NCI-H2029 treated with DMSO at 0.1 percent for 48 hours (cell line): Measurements from ENCODE around the gene LYZL2.
"Not testable (repeated sequence)": the region's sequence is repeated elsewhere in the genome, so short reads cannot be mapped to it uniquely, and the experiment has no call there.

ENCODE experiments used
- DNase-seq: peaks from one replicate; lab custom pipeline; 2025; lab: John Stamatoyannopoulos, UW

The LYZL2 gene

DNA sequence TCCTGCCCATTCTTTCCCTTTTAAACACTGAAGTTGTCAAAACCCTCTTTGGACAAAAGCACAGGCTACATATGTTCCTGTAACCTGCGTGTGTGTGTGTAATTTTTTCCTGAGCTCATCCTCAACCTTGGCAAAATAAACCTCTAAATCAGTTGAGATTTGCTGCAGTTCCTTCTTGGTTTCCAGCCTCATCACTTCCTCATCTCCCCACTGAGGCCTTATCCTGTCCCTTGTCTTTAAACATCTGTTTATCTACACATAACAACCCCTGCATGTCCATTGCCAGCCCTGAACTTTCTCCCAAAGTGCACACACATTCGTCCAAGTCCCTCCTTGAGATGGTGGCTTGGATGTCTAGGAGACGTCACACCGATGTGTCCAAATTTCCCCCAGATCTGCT, 35.5 kb downstream of the LYZL2 start:
- no peak for DNase-seq

DNA sequence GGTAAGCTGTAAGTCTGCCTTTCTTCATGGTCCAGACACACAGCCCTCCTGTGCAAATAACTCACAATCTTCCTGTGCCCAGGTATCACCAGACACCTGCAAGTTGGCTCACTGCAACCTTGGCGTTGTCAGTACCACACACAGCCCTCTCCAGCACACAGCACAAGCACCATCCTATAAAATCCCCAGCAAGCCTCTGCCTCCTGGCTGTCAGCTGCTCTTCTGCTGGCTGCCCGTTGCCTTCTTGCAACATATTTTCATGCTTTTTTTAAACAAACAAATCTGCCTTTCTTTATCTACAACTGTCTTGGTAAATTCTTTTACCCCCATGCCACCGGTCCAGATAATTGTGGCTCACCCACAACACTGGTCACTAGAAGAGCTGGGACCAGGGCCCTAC, 36.8 kb downstream of the LYZL2 start:
- not testable (repeated sequence) for DNase-seq

- no peak for DNase-seq
Measured at GRCh38 chr10:30591249-30591670, 38.3 kb downstream of the LYZL2 start.

DNA sequence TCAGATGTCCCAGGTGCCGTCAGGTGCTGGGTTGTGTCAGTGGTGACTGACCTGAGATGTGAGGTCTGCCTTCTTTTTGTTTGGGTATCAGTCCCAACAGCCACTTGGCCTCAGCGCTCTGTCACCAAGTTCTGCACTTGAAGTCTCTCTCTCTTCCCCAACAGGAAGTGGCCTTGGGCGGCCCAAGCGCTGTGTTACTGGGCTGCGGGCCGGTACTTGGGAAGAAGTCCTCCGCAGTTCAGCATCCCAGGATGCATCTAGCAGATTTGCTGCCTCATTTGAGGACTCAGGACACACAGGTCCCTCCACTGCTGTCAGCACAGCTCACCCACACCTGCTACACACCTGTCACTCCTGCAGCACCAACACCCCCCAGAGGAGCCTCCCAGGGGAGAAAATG, 40.1 kb downstream of the LYZL2 start:
- DNase-seq: no peak

- DNase-seq: no peak
Measured at GRCh38 chr10:30587522-30588031, 42.0 kb downstream of the LYZL2 start.

- DNase-seq: no peak
Measured at GRCh38 chr10:30586828-30587227, 42.7 kb downstream of the LYZL2 start.

DNA sequence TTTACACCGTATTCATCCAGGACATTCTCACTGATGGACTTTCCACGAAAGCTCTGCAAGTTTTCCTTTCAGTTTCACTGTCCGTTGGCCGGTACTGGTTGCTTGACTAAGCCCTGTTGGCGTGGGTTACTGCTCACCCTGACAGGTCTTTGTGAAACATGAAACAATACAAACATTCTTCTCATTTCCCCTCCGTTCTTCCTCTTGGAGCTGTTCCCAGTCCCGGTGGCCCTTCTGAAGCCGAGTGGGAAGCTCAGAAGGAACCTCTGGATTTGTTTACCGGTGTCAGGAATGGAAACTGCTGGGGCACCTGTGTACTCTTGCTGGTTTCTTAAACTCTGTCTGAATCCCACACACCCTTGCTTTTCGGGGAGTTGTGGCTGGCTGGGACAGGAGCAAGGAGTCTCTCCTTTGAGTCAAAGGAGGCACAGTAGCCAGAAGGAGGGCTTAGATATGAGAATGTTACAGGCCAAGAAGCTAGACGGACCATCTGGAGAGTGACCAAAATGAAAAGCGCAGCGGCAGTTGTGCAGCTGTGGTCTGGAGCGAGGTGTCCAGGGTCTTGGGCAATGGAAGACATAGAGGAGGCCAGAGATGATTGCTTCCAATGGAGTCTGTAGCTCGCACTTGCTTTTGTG, 45.7 kb downstream of the LYZL2 start:
- peak; percentile 70 for DNase-seq

DNA sequence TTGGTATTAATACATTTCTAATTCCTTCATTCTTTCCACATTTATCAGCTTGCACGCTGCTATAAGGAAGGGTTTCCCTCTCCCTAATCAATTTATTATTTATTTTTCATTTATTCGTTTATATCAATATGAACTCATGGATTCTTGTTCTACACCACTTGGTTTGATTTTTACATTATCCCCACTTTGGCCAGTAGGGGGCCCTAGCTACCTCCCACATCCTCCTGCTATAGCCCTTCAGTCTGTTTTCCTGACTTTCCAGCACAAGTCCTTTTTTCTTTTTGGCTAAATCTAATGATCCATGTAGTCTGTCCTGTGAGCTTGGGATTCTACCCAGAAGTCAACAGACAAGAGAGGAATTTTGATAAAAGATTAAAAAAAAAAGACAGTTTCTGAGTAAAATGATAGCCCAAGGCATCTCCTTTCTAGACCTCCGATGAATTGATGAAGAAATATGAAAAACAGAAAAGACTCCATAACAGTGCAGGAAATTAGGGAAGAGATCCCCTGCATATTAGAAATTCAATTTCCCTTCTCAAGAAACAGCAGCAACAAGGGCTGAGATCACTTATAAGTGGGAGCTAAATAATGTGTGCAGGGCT, 47.7 kb downstream of the LYZL2 start:
- peak; percentile 30 for DNase-seq

GRCh38 chr10:30580676-30581075, 48.9 kb downstream of the LYZL2 start:
- no peak for DNase-seq

GRCh38 chr10:30580241-30580640, 49.3 kb downstream of the LYZL2 start:
- DNase-seq: no peak

DNA sequence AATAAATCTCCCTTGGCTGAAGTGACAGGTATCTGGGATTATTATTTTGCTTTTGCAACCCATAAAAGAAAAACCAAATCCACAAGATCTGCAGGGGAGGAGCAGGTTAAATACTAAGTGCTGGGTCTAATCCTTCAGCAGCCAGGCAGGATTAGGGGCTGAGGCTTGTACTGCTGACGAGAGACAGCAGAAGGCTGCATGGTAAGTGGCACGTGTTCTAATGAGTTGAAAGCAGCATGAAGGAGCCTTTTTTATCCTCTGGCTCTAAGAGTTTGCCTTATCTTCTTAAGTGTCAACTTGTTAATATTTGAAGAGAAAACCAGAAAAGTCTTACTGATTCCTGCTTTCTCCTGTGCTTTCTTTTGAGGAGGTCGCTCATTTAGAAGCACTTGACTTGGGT, 50.0 kb downstream of the LYZL2 start:
- no peak for DNase-seq

GRCh38 chr10:30577048-30577447, 52.5 kb downstream of the LYZL2 start:
- no peak for DNase-seq

DNA sequence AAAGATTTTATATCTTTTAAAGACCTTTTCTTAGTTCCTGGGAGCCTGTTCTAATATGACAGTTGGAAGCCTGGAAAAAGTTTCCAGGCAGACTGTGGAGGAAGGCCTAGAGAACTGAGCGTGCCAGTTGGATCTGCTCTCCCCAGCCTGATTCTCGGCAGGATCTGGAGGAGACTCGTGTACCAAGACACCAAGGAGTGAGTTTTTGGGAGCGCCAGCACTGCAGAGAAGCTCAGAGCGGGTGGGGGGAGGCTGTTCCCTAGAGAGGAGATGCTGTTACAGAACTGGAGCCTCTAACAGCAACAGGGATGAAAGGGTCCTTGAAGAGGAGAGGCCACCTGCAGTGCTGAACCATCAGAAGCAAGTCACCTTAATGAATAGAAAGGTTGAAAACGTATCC, 52.9 kb downstream of the LYZL2 start:
- no peak for DNase-seq

DNA sequence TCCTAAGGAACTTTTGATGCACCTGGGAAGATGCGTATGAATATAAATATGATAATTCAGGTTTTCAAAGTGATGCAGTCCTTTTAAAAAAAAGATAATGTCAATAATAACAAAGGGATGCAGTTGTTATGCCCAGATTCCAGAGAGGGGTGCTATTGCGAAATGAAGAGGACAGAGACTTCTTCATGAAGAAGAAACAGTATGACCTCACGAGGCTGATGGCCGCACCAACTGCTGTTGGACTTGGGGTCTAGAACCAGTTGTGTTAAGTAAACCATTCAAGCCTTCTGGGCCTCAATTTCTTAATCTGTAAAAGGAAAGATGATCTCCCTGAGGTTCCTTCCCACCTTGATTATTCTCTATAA, 55.1 kb downstream of the LYZL2 start:
- no peak for DNase-seq

- no peak for DNase-seq
Measured at GRCh38 chr10:30573721-30574431, 55.7 kb downstream of the LYZL2 start.

DNA sequence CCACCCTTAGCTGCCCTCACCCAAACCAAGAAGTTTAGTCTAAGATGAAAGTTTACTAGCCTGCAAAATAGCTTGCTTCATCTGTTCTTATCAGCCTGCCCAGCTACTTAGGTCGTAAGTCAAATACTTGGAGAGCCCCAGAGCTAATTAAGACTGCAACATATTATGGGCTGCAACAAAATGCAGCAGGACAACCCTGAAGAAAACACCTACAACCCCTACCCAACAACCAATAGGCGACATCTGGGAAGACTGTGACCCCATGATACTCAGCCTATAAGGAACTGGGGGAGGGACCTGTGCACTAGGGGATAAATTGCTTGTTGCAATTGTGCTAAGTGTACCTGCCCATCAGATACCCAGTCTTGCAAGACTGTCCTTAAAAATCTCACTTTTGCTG, 64.1 kb downstream of the LYZL2 start:
- no peak for DNase-seq

DNA sequence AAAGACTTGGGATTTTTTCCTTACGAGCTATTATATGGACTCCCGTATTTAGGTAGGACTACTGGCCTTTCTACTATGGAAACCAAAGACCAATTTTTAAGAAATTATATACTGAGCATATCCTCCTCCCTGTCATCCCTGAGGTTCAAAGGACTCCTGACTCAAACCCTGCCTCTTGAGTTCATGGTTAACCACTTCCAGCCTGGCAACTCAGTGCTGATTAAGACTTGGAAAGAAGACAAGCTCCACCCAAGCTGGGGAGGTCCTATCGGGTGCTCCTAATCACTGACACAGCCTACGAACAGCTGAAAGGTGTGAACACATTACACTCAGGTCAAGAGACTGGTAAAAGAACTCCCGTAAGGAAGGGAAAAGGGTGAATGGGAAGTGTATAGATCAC, 66.8 kb downstream of the LYZL2 start:
- DNase-seq: no peak
